H1 (cell line): ENCODE data around the gene NFKB1. TPM values are rescaled to one million over a fixed set of nuclear protein-coding genes. Genes with fewer than 3 reads are reported as not detected.

Source experiments
- CTCF ChIA-PET: fragments of 300-600 bp; sonication (Branson Sonifier 250); formaldehyde crosslinking; loops from one replicate; lab custom pipeline; 2021; ENCODE audit not compliant: partially characterized antibody; lab: Charles Lee
- POLR2A ChIA-PET: fragments of 300-600 bp; sonication (Branson Sonifier 250); formaldehyde crosslinking; loops from one replicate; lab custom pipeline; 2021; ENCODE audit warnings: inconsistent platforms; ENCODE audit not compliant: partially characterized antibody; lab: Charles Lee
- DNase-seq, 2 experiments: peaks; one replicate each; pipeline versions ENCODE4 v3.0.0 to v3.0.0-alpha.2; 2010 to 2022; ENCODE audit warnings: low spot score in 2 of 2, low read depth in 1 of 2, mixed read lengths in 1 of 2
- FAIRE-seq: peaks from 2 replicates; lab custom pipeline; 2011; peaks lifted over from hg19 to GRCh38; lab: Jason Lieb, UNC
- H2AFZ ChIP-seq: 2 replicates; pipeline ENCODE4 v1.8.1; 2012; ENCODE audit warnings: low read length, inconsistent platforms
- H2AK5ac ChIP-seq: 2 replicates; pipeline ENCODE4 v1.6.1; 2013; ENCODE audit warnings: low read depth, low read length
- H2BK120ac ChIP-seq: replicated peaks from 2 replicates; pipeline ENCODE3; 2013; ENCODE audit warnings: low read depth, low read length, inconsistent platforms
- H2BK12ac ChIP-seq: 2 replicates; pipeline ENCODE4 v1.6.1; 2013; ENCODE audit warnings: low read depth, low read length
- H2BK15ac ChIP-seq: 2 replicates; pipeline ENCODE4 v1.6.1; 2013; ENCODE audit warnings: low read length
- H2BK20ac ChIP-seq: 2 replicates; pipeline ENCODE4 v1.6.1; 2013; ENCODE audit warnings: low read length
- H2BK5ac ChIP-seq: 2 replicates; pipeline ENCODE4 v1.6.1; 2013; ENCODE audit warnings: low read depth, low read length
- H3K14ac ChIP-seq: 2 replicates; pipeline ENCODE4 v1.6.1; 2013; ENCODE audit warnings: inconsistent platforms; ENCODE audit not compliant: insufficient read length
- H3K18ac ChIP-seq: 2 replicates; pipeline ENCODE4 v1.6.1; 2013; ENCODE audit warnings: low read length; ENCODE audit errors: extremely low read depth
- H3K23ac ChIP-seq: 2 replicates; pipeline ENCODE4 v1.6.1; 2013; ENCODE audit warnings: inconsistent platforms; ENCODE audit not compliant: insufficient read length
- H3K23me2 ChIP-seq: 2 replicates; pipeline ENCODE4 v1.6.1; 2013; ENCODE audit warnings: low read depth, low read length
- H3K27ac ChIP-seq: 2 replicates; pipeline ENCODE4 v1.6.1; 2011; ENCODE audit warnings: low read depth, low read length, inconsistent platforms
- H3K27me3 ChIP-seq, 4 experiments: replicated peaks in 1 of 4; 1 replicate in 1 of 4; 2 replicates in 3 of 4; pipeline versions ENCODE4 v1.6.1 to v1.8.1; 2011 to 2013; ENCODE audit warnings: low read length in 3 of 4, mild to moderate bottlenecking in 3 of 4, inconsistent platforms in 2 of 4, mixed read lengths in 2 of 4, moderate library complexity in 1 of 4; ENCODE audit not compliant: control insufficient read depth in 3 of 4, insufficient read depth in 3 of 4; ENCODE audit errors: extremely low read depth in 1 of 4
- H3K36me3 ChIP-seq, 4 experiments: 2 replicates each; pipeline versions ENCODE4 v1.6.1 to v1.8.1; 2011 to 2013; ENCODE audit warnings: mild to moderate bottlenecking in 4 of 4, low read length in 3 of 4, moderate library complexity in 2 of 4, control low read depth in 1 of 4, inconsistent platforms in 1 of 4; ENCODE audit not compliant: insufficient read depth in 4 of 4, control insufficient read depth in 2 of 4
- H3K4ac ChIP-seq: replicated peaks from 2 replicates; pipeline ENCODE3; 2013; ENCODE audit warnings: low read length, low read depth, mixed read lengths, inconsistent platforms; ENCODE audit not compliant: insufficient read length
- H3K4me1 ChIP-seq, 4 experiments: replicated peaks in 1 of 4; 1 replicate in 1 of 4; 2 replicates in 3 of 4; pipeline versions ENCODE4 v1.6.1 to v1.8.1; 2011 to 2013; ENCODE audit warnings: low read length in 3 of 4, inconsistent platforms in 2 of 4, mixed read lengths in 1 of 4; ENCODE audit not compliant: insufficient read depth in 4 of 4, control insufficient read depth in 3 of 4
- H3K4me2 ChIP-seq, 2 experiments: 2 replicates each; pipeline versions ENCODE4 v1.6.1 to v1.8.1; 2011 to 2013; ENCODE audit warnings: low read depth in 2 of 2, low read length in 2 of 2, control low read depth in 1 of 2, inconsistent platforms in 1 of 2, mild to moderate bottlenecking in 1 of 2; ENCODE audit not compliant: insufficient read depth in 1 of 2
- H3K4me3 ChIP-seq, 4 experiments: fragments of 200-600, 300-600 bp in 1 of 4; sonication (generic), shearing (Covaris generic), sonication (Bioruptor Twin) in 1 of 4; 2 replicates each; pipeline versions ENCODE4 v1.5.1 to v1.8.1; 2011 to 2016; ENCODE audit warnings: low read length in 4 of 4, low read depth in 3 of 4, control low read depth in 2 of 4, inconsistent platforms in 2 of 4, mild to moderate bottlenecking in 2 of 4, mixed read lengths in 1 of 4, moderate library complexity in 1 of 4; ENCODE audit not compliant: insufficient read depth in 2 of 4; ENCODE audit errors: extremely low read depth in 1 of 4
- H3K56ac ChIP-seq: replicated peaks from 2 replicates; pipeline ENCODE3; 2013; ENCODE audit warnings: low read depth, mild to moderate bottlenecking, mixed read lengths, low read length, inconsistent platforms; ENCODE audit not compliant: insufficient read length
- H3K79me1 ChIP-seq: 2 replicates; pipeline ENCODE4 v1.6.1; 2013; ENCODE audit warnings: low read depth, low read length, control low read depth
- H3K79me2 ChIP-seq, 2 experiments: 2 replicates each; pipeline versions ENCODE4 v1.6.1 to v1.8.1; 2012 to 2013; ENCODE audit warnings: low read length in 2 of 2, mild to moderate bottlenecking in 2 of 2, inconsistent platforms in 1 of 2; ENCODE audit not compliant: insufficient read depth in 2 of 2, control insufficient read depth in 1 of 2
- H3K9ac ChIP-seq, 4 experiments: replicated peaks in 1 of 4; 1 replicate in 1 of 4; 2 replicates in 3 of 4; pipeline versions ENCODE4 v1.6.1 to v1.8.1; 2011 to 2013; ENCODE audit warnings: low read depth in 3 of 4, low read length in 3 of 4, control low read depth in 2 of 4, mild to moderate bottlenecking in 2 of 4, moderate library complexity in 2 of 4, inconsistent platforms in 1 of 4; ENCODE audit errors: extremely low read depth in 1 of 4
- H3K9me3 ChIP-seq, 2 experiments: 2 replicates each; pipeline versions ENCODE4 v1.6.1 to v1.8.1; 2012 to 2013; ENCODE audit warnings: mild to moderate bottlenecking in 2 of 2, moderate library complexity in 2 of 2, control low read depth in 1 of 2, inconsistent platforms in 1 of 2, low read depth in 1 of 2, low read length in 1 of 2, mixed read lengths in 1 of 2; ENCODE audit not compliant: insufficient read depth in 2 of 2
- H4K20me1 ChIP-seq, 2 experiments: replicated peaks in 1 of 2; 2 replicates each; pipeline versions ENCODE3 to v1.8.1; 2011 to 2013; ENCODE audit warnings: inconsistent platforms in 2 of 2, low read length in 2 of 2, mild to moderate bottlenecking in 1 of 2; ENCODE audit not compliant: insufficient read depth in 2 of 2, control insufficient read depth in 1 of 2
- H4K5ac ChIP-seq: 2 replicates; pipeline ENCODE4 v1.6.1; 2013; ENCODE audit warnings: low read length, low read depth, mixed read lengths, inconsistent platforms; ENCODE audit not compliant: insufficient read length
- H4K8ac ChIP-seq: 2 replicates; pipeline ENCODE4 v1.8.0; 2013; ENCODE audit warnings: mild to moderate bottlenecking, moderate library complexity, low read length, inconsistent platforms; ENCODE audit not compliant: insufficient read depth; ENCODE audit errors: extremely low read depth
- H4K91ac ChIP-seq: replicated peaks from 2 replicates; pipeline ENCODE3; 2013; ENCODE audit warnings: low read length, mixed read lengths, inconsistent platforms; ENCODE audit not compliant: insufficient read length
- BACH1 ChIP-seq: IDR thresholded peaks from 2 replicates; pipeline ENCODE4 v1.6.1; 2012; ENCODE audit warnings: low read length, improper control_type of control experiment
- BCL11A ChIP-seq, 2 experiments: IDR thresholded peaks; one replicate each; pipeline ENCODE4 v1.6.1; 2011; ENCODE audit warnings: low read depth in 2 of 2, low read length in 2 of 2, mild to moderate bottlenecking in 2 of 2
- CEBPB ChIP-seq: IDR thresholded peaks from 2 replicates; pipeline ENCODE4 v1.6.1; 2012; ENCODE audit warnings: low read depth, low read length
- EP300 ChIP-seq, 2 experiments: IDR thresholded peaks; 1 replicate in 1 of 2; 2 replicates in 1 of 2; pipeline ENCODE4 v1.6.1; 2011 to 2012; ENCODE audit warnings: low read depth in 2 of 2, low read length in 2 of 2, mild to moderate bottlenecking in 2 of 2, borderline replicate concordance in 1 of 2, inconsistent platforms in 1 of 2, moderate library complexity in 1 of 2
- GTF2F1 ChIP-seq: IDR thresholded peaks from 2 replicates; pipeline ENCODE4 v1.6.1; 2012; ENCODE audit warnings: low read depth, low read length, improper control_type of control experiment, borderline replicate concordance
- HDAC2 ChIP-seq, 2 experiments: fragments of 300-600 bp in 1 of 2; sonication (generic) in 1 of 2; IDR thresholded peaks; 2 replicates each; pipeline ENCODE4 v1.6.1; 2011 to 2012; ENCODE audit warnings: low read depth in 2 of 2, low read length in 2 of 2, mild to moderate bottlenecking in 2 of 2, moderate library complexity in 2 of 2, borderline replicate concordance in 1 of 2, inconsistent platforms in 1 of 2
- HDAC6 ChIP-seq: IDR thresholded peaks from one replicate; pipeline ENCODE4 v1.7.1; 2012; ENCODE audit warnings: low read depth, mild to moderate bottlenecking, inconsistent platforms, low read length, moderate library complexity
- JUN ChIP-seq: IDR thresholded peaks from 2 replicates; pipeline ENCODE4 v1.6.1; 2011; ENCODE audit warnings: low read depth, mild to moderate bottlenecking, improper control_type of control experiment, low read length
- JUND ChIP-seq: IDR thresholded peaks from 2 replicates; pipeline ENCODE4 v1.6.1; 2011; ENCODE audit warnings: mild to moderate bottlenecking, improper control_type of control experiment, low read length
- MAFK ChIP-seq: IDR thresholded peaks from 2 replicates; pipeline ENCODE4 v1.6.1; 2012; ENCODE audit warnings: low read depth, mild to moderate bottlenecking, improper control_type of control experiment, low read length
- SIRT6 ChIP-seq: IDR thresholded peaks from one replicate; pipeline ENCODE4 v1.7.1; 2012; ENCODE audit warnings: low read length, inconsistent platforms
- SP1 ChIP-seq: IDR thresholded peaks from 2 replicates; pipeline ENCODE4 v1.6.1; 2011; ENCODE audit warnings: low read depth, low read length
- SP2 ChIP-seq: IDR thresholded peaks from 2 replicates; pipeline ENCODE4 v1.6.1; 2012; ENCODE audit warnings: mild to moderate bottlenecking, low read length, inconsistent platforms
- TBP ChIP-seq: IDR thresholded peaks from 2 replicates; pipeline ENCODE4 v1.6.1; 2011; ENCODE audit warnings: low read depth, low read length, improper control_type of control experiment
- YY1 ChIP-seq: IDR thresholded peaks from 2 replicates; pipeline ENCODE4 v1.6.1; 2011; ENCODE audit warnings: low read depth, mild to moderate bottlenecking, low read length
- WGBS, 2 experiments: shearing (Covaris generic) in 1 of 2; methylation state at CpG; one replicate each; pipeline versions ENCODE4 v1.1.6 to v1.1.7; 2013 to 2015; ENCODE audit warnings: low lambda C conversion rate in 2 of 2, mixed read lengths in 2 of 2, inconsistent platforms in 1 of 2, low coverage in 1 of 2, missing lambda C conversion rate in 1 of 2; ENCODE audit not compliant: insufficient replicate concordance in 2 of 2, insufficient coverage in 1 of 2, insufficient read length in 1 of 2; ENCODE audit errors: extremely low coverage in 1 of 2, missing lambda C conversion rate in 1 of 2; 5-methylcytosine and 5-hydroxymethylcytosine counted together
- polyA plus RNA-seq, 7 experiments: library from polyadenylated mRNA; depleted of rRNA in 3 of 7; stranded (reverse) in 5 of 7; unstranded in 2 of 7; fragments of >200 nt in 5 of 7; fragments of 200-250 nt in 2 of 7; gene quantifications; 1 replicate in 5 of 7; 2 replicates in 1 of 7; 4 replicates in 1 of 7; pipeline versions ENCODE4 v1.2.1 to v1.2.3, GENCODE V29; 2011 to 2013; ENCODE audit warnings: missing spikeins in 2 of 7, mixed read lengths in 2 of 7
- total RNA-seq: library from RNA; stranded (reverse); fragmentation: NEBNext Ultra II Directional; extraction: Animal tissue kit (Norgen Biotek cat#: 25700); gene quantifications from 2 replicates; pipeline ENCODE4 v1.2.1, GENCODE V29; 2021

Gene NFKB1
- total and polyA plus RNA-seq, 2 of the 8 experiments (the other 6 are each of a cell fraction or from before 2014, with no cell fraction given), result 2.9 to 6.8 TPM

GRCh38 chr4:102524691-102525090 is 23.5 kb downstream of the NFKB1 start:
- Histone ChIP-seq H4K91ac (no peak overlapping the region), H3K23ac (no peak overlapping the region), H4K20me1 (no peaks in the 10 kb centered on the region), H3K9me3 (no peaks in the 10 kb centered on the region), H3K4ac (no peak overlapping the region), H3K4me1 (no peaks in the 10 kb centered on the region; a peak in 2 of 7 replicates), H3K4me3 (no peak overlapping the region), H3K4me2 (no peak overlapping the region), H3K27ac (no peak overlapping the region), H2BK20ac (no peak overlapping the region), H3K36me3 (no peaks in the 10 kb centered on the region), H2BK120ac (no peak overlapping the region), H3K79me1 (no peaks in the 10 kb centered on the region), H4K5ac (no peak overlapping the region), H2BK5ac (no peak overlapping the region), H4K8ac (no peak overlapping the region), H2AK5ac (no peak overlapping the region), H2BK12ac (no peak overlapping the region), H2AFZ (no peak overlapping the region), H3K27me3 (peaks cover 0 to 1% (median 0%) of the 10 kb centered on the region in 4 experiments; a peak in 1 of 7 replicates), H3K9ac (no peak overlapping the region), H3K14ac (no peak overlapping the region), H2BK15ac (no peak overlapping the region), H3K56ac (no peak overlapping the region), H3K79me2 (no peaks in the 10 kb centered on the region), H3K23me2 (no peaks in the 10 kb centered on the region), H3K18ac (no peak overlapping the region)
- CTCF ChIA-PET, result interaction anchor here (0.6 to 2.6 kb wide), 3 partner anchors 12 to 486 kb away, joined by 3 to 5 read pairs (median 3); no protein-coding TSS in a partner anchor
- FAIRE-seq (no peak), DNase-seq (no peak)
- POLR2A ChIA-PET, result interaction anchor here (0.9 kb wide), 1 partner anchor 236 kb away, joined by 3 read pairs; the partner anchor contains the start of gene MANBA
- 88% methylated on average over 7 of the region's 7 CpGs; no CpG with 5 or more reads in 1 of the 2 experiments for WGBS, 2 experiments
- no peak for TF ChIP-seq SP1
- TF ChIP-seq SP2, result no peak
- no peak for TF ChIP-seq JUND
- TF ChIP-seq BCL11A (IDR thresholded peaks at IDR 0.05; ENCODE audit: low read depth in 2 of 2, low read length in 2 of 2), result no peak
- no peak for TF ChIP-seq BACH1
- TF ChIP-seq YY1, result no peak
- no peak for TF ChIP-seq MAFK
- TF ChIP-seq HDAC6, result no peak
- TF ChIP-seq HDAC2 (IDR thresholded peaks at IDR 0.05; ENCODE audit: borderline replicate concordance in 1 of 2, low read depth in 2 of 2, low read length in 2 of 2), result no peak
- no peak for TF ChIP-seq JUN
- no peak for TF ChIP-seq TBP
- no peak for TF ChIP-seq CEBPB
- no peak for TF ChIP-seq SIRT6
- no peak for TF ChIP-seq GTF2F1
- no peak for TF ChIP-seq EP300 (IDR thresholded peaks at IDR 0.05; ENCODE audit: borderline replicate concordance in 1 of 2, low read depth in 2 of 2, low read length in 2 of 2)
